HG03108 (cell line): Measurements from ENCODE around the gene PRMT7.

Experiments
- ATAC-seq: cut with Tn5 transposase; IDR thresholded peaks from one replicate; pipeline ENCODE4 v1.9.1; 2021; ENCODE audit warnings: moderate library complexity; ENCODE audit not compliant: unreplicated experiment

The PRMT7 gene

GRCh38 chr16:68310774-68311511 is at the start of gene PRMT7, which contains the start of gene SLC7A6OS:
TSS of gene PRMT7 (plus strand) at chr16:68311019. CDS start at chr16:68315980, 4,961 bp downstream.
TSS of gene SLC7A6OS (minus strand) at chr16:68310946. CDS start at chr16:68310926, 20 bp downstream.
- peak; percentile 98 for ATAC-seq

- ATAC-seq = no peak
Measured at GRCh38 chr16:68263559-68264127, 47.2 kb upstream of the PRMT7 start.

GRCh38 chr16:68264128-68265077 is 46.4 kb upstream of the PRMT7 start, which contains the start of gene SLC7A6:
TSS of gene SLC7A6 (plus strand) at chr16:68264526. CDS start at chr16:68274727, 10,201 bp downstream.
- ATAC-seq = peak; percentile 48

GRCh38 chr16:68265078-68265920 is 45.5 kb upstream of the PRMT7 start:
- no peak for ATAC-seq

DNA sequence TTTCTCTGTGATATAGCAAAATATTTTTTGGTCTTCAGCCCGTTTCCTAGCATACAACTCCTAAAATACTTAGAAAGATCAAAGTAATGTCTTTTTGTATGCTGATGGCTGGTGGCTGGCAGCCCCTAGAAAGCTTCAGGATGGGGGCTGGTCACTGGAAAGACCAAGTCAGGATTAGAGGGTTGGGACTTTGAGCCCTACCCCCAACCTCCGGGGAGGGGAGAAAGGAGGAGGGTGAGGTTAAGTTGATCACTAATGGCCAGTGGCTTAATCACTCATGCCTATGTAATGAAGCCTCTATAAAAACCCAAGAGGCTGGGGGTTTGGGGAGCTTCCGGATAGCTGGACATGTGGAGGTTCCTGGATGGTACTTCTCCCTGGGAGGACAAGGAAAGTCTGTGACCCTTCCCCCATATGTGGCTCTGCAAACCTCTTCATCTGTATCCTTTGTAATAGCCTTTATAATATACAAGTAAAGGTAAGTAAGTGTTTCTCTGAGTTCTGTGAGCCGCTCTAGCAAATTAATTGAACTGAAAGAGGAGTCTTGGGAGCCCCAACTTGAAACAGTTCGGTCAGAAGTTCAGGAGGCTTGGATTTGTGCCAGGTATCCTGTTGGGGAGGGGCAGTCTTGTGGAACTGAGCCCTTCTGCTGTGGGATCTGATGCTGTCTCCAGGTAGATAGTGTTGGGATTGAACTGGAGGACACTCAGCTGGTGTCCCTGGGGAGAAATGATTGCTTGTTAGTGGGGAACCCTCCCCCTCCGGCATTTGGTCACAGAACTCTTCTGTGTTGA is 43.0 kb upstream of the PRMT7 start:
- no peak for ATAC-seq

DNA sequence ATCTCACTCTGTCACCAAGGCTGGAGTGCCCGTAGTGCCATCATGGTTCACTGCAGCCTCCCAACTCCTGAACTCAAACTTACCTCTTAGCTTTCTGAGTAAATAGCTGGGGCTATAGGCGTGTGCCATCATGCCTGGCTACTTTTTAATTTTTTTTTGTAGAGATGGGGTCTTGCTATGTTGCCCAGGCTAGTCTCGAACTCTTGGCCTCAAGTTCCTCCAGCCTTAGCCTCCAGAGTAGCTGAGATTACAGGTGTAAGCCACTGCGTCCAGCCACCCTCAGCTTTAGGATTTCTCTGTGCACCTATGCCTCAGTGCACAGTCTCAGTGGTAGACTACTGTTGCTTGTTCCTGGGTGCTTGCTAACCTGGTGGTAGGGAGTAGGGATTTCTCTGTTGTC is 41.0 kb upstream of the PRMT7 start:
- ATAC-seq = no peak

GRCh38 chr16:68270353-68270752 is 40.5 kb upstream of the PRMT7 start:
- ATAC-seq = no peak

- no peak for ATAC-seq
Measured at GRCh38 chr16:68272507-68273209, 38.2 kb upstream of the PRMT7 start.

- no peak for ATAC-seq
Measured at GRCh38 chr16:68273459-68273858, 37.4 kb upstream of the PRMT7 start.

DNA sequence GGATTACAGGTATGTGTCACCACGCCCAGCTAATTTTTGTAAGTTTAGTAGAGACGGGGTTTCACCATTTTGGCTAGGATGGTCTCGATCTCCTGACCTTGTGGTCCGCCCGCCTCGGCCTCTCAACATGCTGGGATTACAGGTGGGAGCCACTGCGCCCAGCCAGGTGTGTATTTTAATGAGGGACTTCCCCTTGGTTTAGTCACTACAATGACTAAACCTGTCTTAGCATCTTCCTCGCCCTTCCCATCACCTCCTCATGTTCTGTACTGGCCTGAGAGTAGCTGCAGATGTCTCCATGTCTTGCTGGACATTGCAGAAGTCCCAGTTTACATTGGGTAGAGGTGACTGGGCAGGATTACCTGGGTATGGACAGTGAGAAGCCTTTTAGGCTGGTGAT is 36.9 kb upstream of the PRMT7 start:
- no peak for ATAC-seq

DNA sequence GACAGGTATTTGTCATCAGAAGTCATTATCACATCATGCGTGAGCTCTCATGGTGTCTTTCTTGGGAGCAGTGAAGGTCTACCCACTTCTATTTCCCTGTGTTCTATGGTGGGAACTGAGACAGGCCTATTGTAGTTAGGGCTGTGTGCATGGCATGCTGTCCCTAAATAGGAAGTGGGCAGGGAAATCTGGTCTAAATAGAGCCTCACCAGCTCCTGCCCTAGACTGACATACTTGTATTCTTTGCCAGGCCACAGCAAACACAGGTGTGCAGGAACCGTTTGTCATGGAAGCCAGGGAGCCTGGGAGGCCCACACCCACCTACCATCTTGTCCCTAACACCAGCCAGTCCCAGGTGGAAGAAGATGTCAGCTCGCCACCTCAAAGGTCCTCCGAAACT is 36.4 kb upstream of the PRMT7 start:
- ATAC-seq = no peak

DNA sequence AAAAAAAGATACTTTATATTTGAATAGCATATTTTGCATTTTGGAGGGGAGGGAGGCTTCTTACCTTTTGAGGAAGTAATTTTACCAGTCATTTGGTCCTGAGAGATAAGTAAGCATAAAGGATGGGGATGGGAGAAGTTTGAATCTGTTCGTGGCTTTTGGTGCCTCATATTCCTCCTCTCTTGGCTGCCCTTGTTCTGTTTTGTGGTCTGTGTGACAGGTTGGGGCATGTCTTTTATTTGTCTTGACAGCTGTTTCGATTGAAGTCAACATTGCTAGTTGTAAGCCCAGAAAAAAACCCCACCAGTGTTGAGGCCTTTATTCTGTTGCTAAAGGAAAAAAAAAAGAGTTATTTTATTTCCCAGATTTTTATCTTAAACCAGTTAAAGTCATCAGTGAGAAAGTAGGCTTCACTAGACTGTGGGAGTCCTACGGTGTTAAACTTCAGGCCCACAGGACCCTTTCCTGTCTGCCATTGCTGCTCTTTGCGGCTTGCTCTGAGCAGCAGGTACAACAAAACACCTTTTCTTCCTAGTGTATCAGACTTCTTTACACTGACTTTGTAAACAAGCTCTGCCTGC is 35.1 kb upstream of the PRMT7 start:
- ATAC-seq = peak; percentile 54

DNA sequence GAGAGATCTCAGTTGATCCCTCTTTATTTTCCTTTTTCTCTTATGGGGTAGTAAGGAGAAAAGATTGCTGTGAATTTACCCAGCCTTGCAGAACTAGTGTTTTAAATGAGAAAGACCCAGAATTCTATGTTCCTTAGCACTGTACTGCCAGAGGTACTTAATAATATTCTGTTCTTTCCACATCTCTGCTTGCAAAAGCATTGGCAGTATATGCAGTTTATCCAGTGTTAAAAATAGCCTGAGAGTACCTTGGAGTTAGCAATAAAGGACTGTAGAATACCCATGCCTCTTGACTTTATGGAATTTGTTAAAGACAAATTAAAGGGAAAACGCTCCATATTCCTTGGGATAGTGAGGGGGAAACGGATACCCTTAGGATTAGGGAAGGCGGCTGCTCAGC is 34.6 kb upstream of the PRMT7 start:
- ATAC-seq = no peak

DNA sequence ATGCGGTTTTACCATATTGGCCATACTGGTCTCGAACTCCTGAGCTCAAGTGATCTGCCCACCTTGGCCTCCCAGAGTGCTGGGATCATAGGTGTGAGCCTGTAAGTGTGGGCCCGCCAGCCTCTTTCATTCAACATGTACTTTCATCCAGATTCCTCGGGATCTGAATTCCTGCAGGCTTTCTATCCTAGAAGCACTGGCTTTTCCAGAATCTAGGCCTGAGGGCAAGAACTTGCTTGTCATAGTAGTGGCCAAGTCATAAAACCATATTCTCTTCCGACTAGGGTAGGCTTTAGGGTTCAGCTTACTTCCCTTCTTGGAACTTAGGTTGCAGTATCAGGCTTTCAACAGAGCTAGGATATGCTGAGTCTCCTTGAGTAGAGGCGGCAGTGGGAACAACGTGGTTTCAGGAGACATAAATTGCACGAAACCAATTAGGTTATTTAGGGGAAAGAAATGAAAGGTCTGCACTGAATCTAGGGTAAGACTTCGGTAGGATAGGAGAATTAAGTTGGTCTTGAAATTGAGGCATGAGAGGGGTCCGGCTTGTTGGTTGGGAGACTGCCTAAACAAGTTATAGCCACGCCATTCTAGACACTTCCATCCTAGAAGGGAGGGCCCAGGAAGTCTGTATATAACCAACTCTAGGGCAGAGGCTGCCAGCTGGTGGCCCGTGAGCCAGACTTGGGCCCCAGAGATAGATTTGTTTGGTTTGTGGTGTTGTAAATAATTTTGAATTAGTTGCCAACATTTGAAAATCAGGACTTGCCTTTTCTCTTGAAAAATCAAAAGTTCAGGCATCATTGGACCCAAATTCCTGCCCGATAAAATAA is 30.9 kb upstream of the PRMT7 start:
- ATAC-seq = no peak

DNA sequence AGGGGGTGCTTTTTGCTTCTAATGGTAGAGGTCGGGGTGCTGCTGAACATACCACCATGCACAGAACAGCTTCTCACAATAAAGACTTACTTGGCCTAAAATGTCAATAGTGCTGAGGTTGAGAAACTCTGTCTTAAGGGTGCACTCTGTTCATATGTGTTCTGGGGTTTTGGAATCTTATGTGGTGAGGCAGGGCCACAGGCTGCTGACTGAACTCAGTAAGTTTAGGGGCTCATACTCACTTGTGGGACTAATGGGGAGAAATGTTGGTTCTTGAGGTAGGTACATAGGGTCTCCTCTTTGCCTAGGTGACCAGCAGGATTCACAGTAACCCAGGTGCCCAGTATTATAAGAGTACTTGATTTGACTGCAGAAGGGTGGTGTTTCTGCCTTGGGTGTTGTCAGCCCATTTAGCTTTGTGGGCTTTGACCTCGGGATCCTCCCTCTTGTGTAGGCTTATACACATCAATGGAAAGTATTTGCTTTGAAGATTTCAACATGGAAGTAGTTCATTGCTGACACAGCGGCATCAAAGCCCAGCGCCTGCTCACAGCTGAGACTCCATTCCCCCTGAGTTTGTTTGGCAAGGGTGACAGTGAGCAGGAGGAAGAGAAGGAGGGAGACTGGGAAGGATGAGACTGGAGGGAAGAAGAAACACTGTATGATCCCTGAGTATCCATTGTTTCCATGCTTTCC is 29.3 kb upstream of the PRMT7 start:
- ATAC-seq = no peak

DNA sequence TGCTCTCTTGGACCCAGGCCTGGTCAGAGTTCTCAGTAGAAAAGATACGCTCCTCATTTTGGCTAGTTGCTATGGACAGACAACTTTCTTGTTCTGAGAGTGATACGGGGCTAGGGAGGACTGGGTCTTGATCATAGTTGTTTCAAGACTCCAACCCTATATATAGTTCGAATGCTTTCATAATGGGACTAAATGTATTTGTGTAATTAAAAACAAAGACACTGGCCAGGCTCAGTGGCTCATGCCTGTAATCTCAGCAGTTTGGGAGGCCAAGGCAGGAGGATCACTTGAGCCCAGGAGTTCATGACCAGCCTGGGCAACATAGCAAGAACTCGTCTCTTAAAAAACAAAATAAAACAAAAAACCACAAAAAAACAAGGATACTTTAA is 28.8 kb upstream of the PRMT7 start:
- ATAC-seq = no peak

- ATAC-seq = no peak
Measured at GRCh38 chr16:68283346-68283745, 27.5 kb upstream of the PRMT7 start.
